ENCODE measurements around the gene KCNC3. TPM values are rescaled to one million over a fixed set of nuclear protein-coding genes. Genes with fewer than 3 reads are reported as not detected.

KCNC3 gene
- total RNA-seq, 1 experiment from 2014 or later, result 17.3 TPM

- Histone ChIP-seq H3K9ac (ENCODE audit: extremely low read depth, insufficient read length, low read length) (no peak overlapping the region), H2BK120ac (ENCODE audit: low read depth, low read length, poor library complexity, severe bottlenecking) (no peak overlapping the region), H2BK12ac (ENCODE audit: insufficient read length, low read depth, low read length) (no peak overlapping the region), H4K91ac (ENCODE audit: insufficient read length, low read depth, low read length) (no peak overlapping the region), H3K4me1 (ENCODE audit: insufficient read depth, low read length) (no peaks in the 10 kb centered on the region), H3K79me2 (ENCODE audit: insufficient read depth, low read length) (no peaks in the 10 kb centered on the region), H4K20me1 (ENCODE audit: control insufficient read depth, insufficient read depth, insufficient read length) (no peaks in the 10 kb centered on the region), H3K56ac (ENCODE audit: insufficient read length, low read depth, low read length) (no peak overlapping the region), H2AFZ (ENCODE audit: low read length) (no peak overlapping the region), H2AK5ac (ENCODE audit: insufficient read length, low read length) (no peak overlapping the region), H2BK5ac (ENCODE audit: insufficient read length, low read length) (no peak overlapping the region), H3K27ac (ENCODE audit: insufficient read length, low read depth, low read length) (no peak overlapping the region), H3K79me1 (ENCODE audit: insufficient read depth, low read depth, low read length, poor library complexity, severe bottlenecking) (no peaks in the 10 kb centered on the region), H3K23ac (ENCODE audit: insufficient read length, low read depth, low read length) (no peak overlapping the region), H3K23me2 (ENCODE audit: insufficient read length, low read depth, low read length, poor library complexity, severe bottlenecking) (no peaks in the 10 kb centered on the region), H4K8ac (replicated peaks; ENCODE audit: insufficient read length, low read depth, low read length) (no peak overlapping the region), H3K4me2 (ENCODE audit: insufficient read depth, insufficient read length, low read length) (no peak overlapping the region), H4K5ac (ENCODE audit: insufficient read length, low read depth, low read length) (no peak overlapping the region), H3K14ac (ENCODE audit: insufficient read depth, low read length) (no peak overlapping the region), H2BK20ac (ENCODE audit: low read depth, low read length, poor library complexity, severe bottlenecking) (no peak overlapping the region), H3K9me3 (ENCODE audit: control insufficient read depth, low read depth, low read length) (no peaks in the 10 kb centered on the region), H2BK15ac (ENCODE audit: low read depth, low read length) (no peak overlapping the region), H3K4ac (ENCODE audit: low read depth, low read length) (no peak overlapping the region), H3T11ph (ENCODE audit: low read length) (no peak overlapping the region), H3K18ac (ENCODE audit: insufficient read length, low read depth, low read length) (no peak overlapping the region), H3K27me3 (ENCODE audit: insufficient read depth, low read length) (no peaks in the 10 kb centered on the region)
- H3K4me3 Mint-ChIP-seq, result no peak overlapping the region
- no peaks in the 10 kb centered on the region for H3K9me3 Mint-ChIP-seq
- no peak for TF ChIP-seq CTCF (conservative IDR thresholded peaks at IDR 0.05)
- H3K36me3 Mint-ChIP-seq (ENCODE audit: insufficient read depth in 1 of 3, low read depth in 3 of 3), result peaks cover 15 to 37% (median 33%) of the 10 kb centered on the region in 3 experiments; a peak in 6 of 7 replicates
- peak overlapping the region in 1 of 3 experiments; percentile 52; a peak in 1 of 7 replicates for H3K27ac Mint-ChIP-seq
- H3K27me3 Mint-ChIP-seq (ENCODE audit: low read depth), result 0 out of 2 replicates have a peak, but pooled peaks cover 2% of the 10 kb centered on the region
- DNase-seq, result no peak
- no peaks in the 10 kb centered on the region for H3K4me1 Mint-ChIP-seq
- no CpG with 5 or more reads among the region's 10 CpGs for WGBS (ENCODE audit: extremely low coverage, insufficient read length, low lambda C conversion rate)
Measured at GRCh38 chr19:50301607-50301971, 27.6 kb downstream of the KCNC3 start.
